NT2/D1 (cell line): Measurements from ENCODE around the gene TTC39B.

Source experiments
- DNase-seq: peaks from one replicate; pipeline ENCODE4 v3.0.0-alpha.2; 2011; ENCODE audit warnings: low read depth, low spot score
- H3K27me3 ChIP-seq: 2 replicates; pipeline ENCODE4 v1.6.0; 2011; ENCODE audit warnings: mild to moderate bottlenecking; ENCODE audit not compliant: insufficient read length, insufficient read depth
- H3K36me3 ChIP-seq: 2 replicates; pipeline ENCODE4 v1.6.1; 2011; ENCODE audit warnings: mild to moderate bottlenecking, low read length, mixed read lengths; ENCODE audit not compliant: insufficient read depth, insufficient read length
- H3K4me1 ChIP-seq: 2 replicates; pipeline ENCODE4 v1.5.1; 2011; ENCODE audit not compliant: insufficient read depth, insufficient read length
- H3K4me3 ChIP-seq: 2 replicates; pipeline ENCODE4 v1.5.1; 2011; ENCODE audit warnings: low read depth; ENCODE audit not compliant: insufficient read length
- H3K9ac ChIP-seq: 2 replicates; pipeline ENCODE4 v1.6.0; 2011; ENCODE audit warnings: low read depth; ENCODE audit not compliant: insufficient read length
- H3K9me3 ChIP-seq: 2 replicates; pipeline ENCODE4 v1.5.1; 2011; ENCODE audit warnings: mild to moderate bottlenecking, low read length; ENCODE audit not compliant: insufficient read depth
- SUZ12 ChIP-seq: IDR thresholded peaks from 2 replicates; pipeline ENCODE4 v1.6.1; 2011; ENCODE audit not compliant: insufficient read length, insufficient read depth; ENCODE audit errors: extremely low read depth
- YY1 ChIP-seq: IDR thresholded peaks from 2 replicates; pipeline ENCODE4 v1.6.1; 2011; ENCODE audit not compliant: insufficient read length, insufficient read depth
- ZNF274 ChIP-seq: IDR thresholded peaks from 2 replicates; pipeline ENCODE4 v1.6.1; 2011; ENCODE audit warnings: mild to moderate bottlenecking, low read depth, low read length

The TTC39B gene

GRCh38 chr9:15264918-15265317 is 42.1 kb downstream of the TTC39B start:
- no peak for TF ChIP-seq SUZ12
- TF ChIP-seq ZNF274: no peak
- no peak for TF ChIP-seq YY1
- DNase-seq: no peak
- H3K4me3 ChIP-seq: no peak overlapping the region
- no peaks in the 10 kb centered on the region for H3K4me1 ChIP-seq
- H3K9ac ChIP-seq: no peak overlapping the region
- no peaks in the 10 kb centered on the region for H3K36me3 ChIP-seq
- H3K9me3 ChIP-seq: peaks cover 7% of the 10 kb centered on the region; the same call in 1 of the 2 replicates
- H3K27me3 ChIP-seq: no peaks in the 10 kb centered on the region

- TF ChIP-seq ZNF274 (no peak), SUZ12 (no peak), YY1 (no peak)
- no peak overlapping the region for H3K4me3 ChIP-seq
- H3K36me3 ChIP-seq: no peaks in the 10 kb centered on the region
- peaks cover 7% of the 10 kb centered on the region; the same call in 1 of the 2 replicates for H3K9me3 ChIP-seq
- DNase-seq: no peak
- no peak overlapping the region for H3K9ac ChIP-seq
- no peaks in the 10 kb centered on the region for H3K4me1 ChIP-seq
- no peaks in the 10 kb centered on the region for H3K27me3 ChIP-seq
These were observed 44.4 kb downstream of the TTC39B start for GRCh38 chr9:15262581-15262980.

GRCh38 chr9:15256426-15256825 is 50.6 kb downstream of the TTC39B start:
- Histone ChIP-seq H3K36me3 (no peaks in the 10 kb centered on the region), H3K9ac (no peak overlapping the region), H3K9me3 (no peaks in the 10 kb centered on the region), H3K27me3 (no peaks in the 10 kb centered on the region), H3K4me1 (no peaks in the 10 kb centered on the region), H3K4me3 (no peak overlapping the region)
- TF ChIP-seq ZNF274 (no peak), YY1 (no peak), SUZ12 (no peak)
- no peak for DNase-seq

GRCh38 chr9:15253786-15254185 is 53.2 kb downstream of the TTC39B start:
- Histone ChIP-seq H3K9ac (no peak overlapping the region), H3K27me3 (no peaks in the 10 kb centered on the region), H3K36me3 (no peaks in the 10 kb centered on the region), H3K9me3 (no peaks in the 10 kb centered on the region), H3K4me3 (no peak overlapping the region), H3K4me1 (no peaks in the 10 kb centered on the region)
- no peak for DNase-seq
- TF ChIP-seq ZNF274: no peak
- no peak for TF ChIP-seq SUZ12
- TF ChIP-seq YY1: no peak

GRCh38 chr9:15253197-15253596 is 53.8 kb downstream of the TTC39B start:
- Histone ChIP-seq H3K4me3 (no peak overlapping the region), H3K9me3 (no peaks in the 10 kb centered on the region), H3K27me3 (no peaks in the 10 kb centered on the region), H3K36me3 (no peaks in the 10 kb centered on the region), H3K4me1 (no peaks in the 10 kb centered on the region), H3K9ac (no peak overlapping the region)
- no peak for DNase-seq
- TF ChIP-seq YY1: no peak
- no peak for TF ChIP-seq ZNF274
- no peak for TF ChIP-seq SUZ12

GRCh38 chr9:15249981-15250380 is 57.0 kb downstream of the TTC39B start:
- Histone ChIP-seq H3K4me3 (no peak overlapping the region), H3K4me1 (no peaks in the 10 kb centered on the region), H3K9ac (no peak overlapping the region), H3K27me3 (no peaks in the 10 kb centered on the region), H3K9me3 (no peaks in the 10 kb centered on the region), H3K36me3 (no peaks in the 10 kb centered on the region)
- no peak for DNase-seq
- TF ChIP-seq YY1 (no peak), SUZ12 (no peak), ZNF274 (no peak)

GRCh38 chr9:15249042-15249818 is 57.8 kb downstream of the TTC39B start:
- no peaks in the 10 kb centered on the region for H3K9me3 ChIP-seq
- H3K4me1 ChIP-seq: no peaks in the 10 kb centered on the region
- H3K4me3 ChIP-seq: no peak overlapping the region
- H3K9ac ChIP-seq: no peak overlapping the region
- TF ChIP-seq ZNF274: no peak
- no peak for TF ChIP-seq YY1
- TF ChIP-seq SUZ12: no peak
- DNase-seq: no peak
- no peaks in the 10 kb centered on the region for H3K36me3 ChIP-seq
- no peaks in the 10 kb centered on the region for H3K27me3 ChIP-seq
